Tibial nerve (tissue), 3 donors: ENCODE results near the gene CEP350.

Experiments
- POLR2A ChIP-seq, 2 donors: fragments of 450-650 bp; IDR thresholded peaks; one replicate each; pipeline ENCODE4 v1.6.1; 2017; ENCODE audit warnings: antibody characterized with exemption in 2 of 2, mild to moderate bottlenecking in 2 of 2, moderate library complexity in 2 of 2
- TF ChIP-seq, protein P1 (sequence below), 5 experiments: fragments of 200-600 bp in 3 of 5; fragments of 450-650 bp in 2 of 5; sonication (generic) in 3 of 5; IDR thresholded peaks; one replicate each; pipeline ENCODE4 v1.5.1; 2016 to 2019; ENCODE audit warnings: antibody characterized with exemption in 5 of 5, mild to moderate bottlenecking in 3 of 5, moderate library complexity in 2 of 5

DNA sequence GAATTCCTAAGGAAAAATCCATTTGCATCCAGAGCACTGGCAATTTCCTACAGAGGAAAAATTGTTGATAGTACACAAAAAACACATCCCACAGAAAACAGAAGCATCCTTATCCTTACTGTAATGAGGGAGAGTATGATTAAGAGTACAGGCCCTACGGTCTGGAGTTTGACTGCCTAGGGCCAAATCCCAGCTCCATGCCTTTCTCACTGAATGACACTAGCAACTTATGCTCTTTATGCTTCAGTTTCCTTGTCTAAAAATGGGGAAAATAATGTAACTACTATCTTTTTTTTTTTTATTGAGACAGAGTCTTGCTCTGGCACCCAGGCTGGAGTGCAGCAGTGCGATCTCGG, 27.8 kb upstream of the CEP350 start:
- TF ChIP-seq, protein P1, sequence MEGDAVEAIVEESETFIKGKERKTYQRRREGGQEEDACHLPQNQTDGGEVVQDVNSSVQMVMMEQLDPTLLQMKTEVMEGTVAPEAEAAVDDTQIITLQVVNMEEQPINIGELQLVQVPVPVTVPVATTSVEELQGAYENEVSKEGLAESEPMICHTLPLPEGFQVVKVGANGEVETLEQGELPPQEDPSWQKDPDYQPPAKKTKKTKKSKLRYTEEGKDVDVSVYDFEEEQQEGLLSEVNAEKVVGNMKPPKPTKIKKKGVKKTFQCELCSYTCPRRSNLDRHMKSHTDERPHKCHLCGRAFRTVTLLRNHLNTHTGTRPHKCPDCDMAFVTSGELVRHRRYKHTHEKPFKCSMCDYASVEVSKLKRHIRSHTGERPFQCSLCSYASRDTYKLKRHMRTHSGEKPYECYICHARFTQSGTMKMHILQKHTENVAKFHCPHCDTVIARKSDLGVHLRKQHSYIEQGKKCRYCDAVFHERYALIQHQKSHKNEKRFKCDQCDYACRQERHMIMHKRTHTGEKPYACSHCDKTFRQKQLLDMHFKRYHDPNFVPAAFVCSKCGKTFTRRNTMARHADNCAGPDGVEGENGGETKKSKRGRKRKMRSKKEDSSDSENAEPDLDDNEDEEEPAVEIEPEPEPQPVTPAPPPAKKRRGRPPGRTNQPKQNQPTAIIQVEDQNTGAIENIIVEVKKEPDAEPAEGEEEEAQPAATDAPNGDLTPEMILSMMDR (IDR thresholded peaks at IDR 0.05) = no peak
- TF ChIP-seq POLR2A (IDR thresholded peaks at IDR 0.05) = no peak
